ENCODE results near the gene BCL7C.

DNA sequence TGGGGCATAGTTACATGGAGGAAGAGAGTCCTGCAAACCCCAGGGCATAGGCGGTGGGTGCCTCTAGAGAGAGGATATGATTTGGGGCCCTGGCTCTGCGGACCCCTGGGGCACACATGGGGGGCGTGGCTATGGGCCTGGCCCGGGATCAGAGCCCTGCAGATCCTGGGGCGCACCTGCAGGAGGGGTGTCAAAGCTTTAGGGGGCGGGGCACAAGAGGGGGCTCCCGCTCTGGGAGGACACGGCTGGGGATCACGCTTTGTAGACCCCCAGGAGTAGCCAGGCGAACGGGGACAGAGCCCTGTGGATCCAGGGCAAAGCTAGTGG, 497 bp downstream of the BCL7C start:
- TF ChIP-seq, protein P1, sequence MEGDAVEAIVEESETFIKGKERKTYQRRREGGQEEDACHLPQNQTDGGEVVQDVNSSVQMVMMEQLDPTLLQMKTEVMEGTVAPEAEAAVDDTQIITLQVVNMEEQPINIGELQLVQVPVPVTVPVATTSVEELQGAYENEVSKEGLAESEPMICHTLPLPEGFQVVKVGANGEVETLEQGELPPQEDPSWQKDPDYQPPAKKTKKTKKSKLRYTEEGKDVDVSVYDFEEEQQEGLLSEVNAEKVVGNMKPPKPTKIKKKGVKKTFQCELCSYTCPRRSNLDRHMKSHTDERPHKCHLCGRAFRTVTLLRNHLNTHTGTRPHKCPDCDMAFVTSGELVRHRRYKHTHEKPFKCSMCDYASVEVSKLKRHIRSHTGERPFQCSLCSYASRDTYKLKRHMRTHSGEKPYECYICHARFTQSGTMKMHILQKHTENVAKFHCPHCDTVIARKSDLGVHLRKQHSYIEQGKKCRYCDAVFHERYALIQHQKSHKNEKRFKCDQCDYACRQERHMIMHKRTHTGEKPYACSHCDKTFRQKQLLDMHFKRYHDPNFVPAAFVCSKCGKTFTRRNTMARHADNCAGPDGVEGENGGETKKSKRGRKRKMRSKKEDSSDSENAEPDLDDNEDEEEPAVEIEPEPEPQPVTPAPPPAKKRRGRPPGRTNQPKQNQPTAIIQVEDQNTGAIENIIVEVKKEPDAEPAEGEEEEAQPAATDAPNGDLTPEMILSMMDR (IDR thresholded peaks at IDR 0.05): no peak
- TF ChIP-seq, protein P2, sequence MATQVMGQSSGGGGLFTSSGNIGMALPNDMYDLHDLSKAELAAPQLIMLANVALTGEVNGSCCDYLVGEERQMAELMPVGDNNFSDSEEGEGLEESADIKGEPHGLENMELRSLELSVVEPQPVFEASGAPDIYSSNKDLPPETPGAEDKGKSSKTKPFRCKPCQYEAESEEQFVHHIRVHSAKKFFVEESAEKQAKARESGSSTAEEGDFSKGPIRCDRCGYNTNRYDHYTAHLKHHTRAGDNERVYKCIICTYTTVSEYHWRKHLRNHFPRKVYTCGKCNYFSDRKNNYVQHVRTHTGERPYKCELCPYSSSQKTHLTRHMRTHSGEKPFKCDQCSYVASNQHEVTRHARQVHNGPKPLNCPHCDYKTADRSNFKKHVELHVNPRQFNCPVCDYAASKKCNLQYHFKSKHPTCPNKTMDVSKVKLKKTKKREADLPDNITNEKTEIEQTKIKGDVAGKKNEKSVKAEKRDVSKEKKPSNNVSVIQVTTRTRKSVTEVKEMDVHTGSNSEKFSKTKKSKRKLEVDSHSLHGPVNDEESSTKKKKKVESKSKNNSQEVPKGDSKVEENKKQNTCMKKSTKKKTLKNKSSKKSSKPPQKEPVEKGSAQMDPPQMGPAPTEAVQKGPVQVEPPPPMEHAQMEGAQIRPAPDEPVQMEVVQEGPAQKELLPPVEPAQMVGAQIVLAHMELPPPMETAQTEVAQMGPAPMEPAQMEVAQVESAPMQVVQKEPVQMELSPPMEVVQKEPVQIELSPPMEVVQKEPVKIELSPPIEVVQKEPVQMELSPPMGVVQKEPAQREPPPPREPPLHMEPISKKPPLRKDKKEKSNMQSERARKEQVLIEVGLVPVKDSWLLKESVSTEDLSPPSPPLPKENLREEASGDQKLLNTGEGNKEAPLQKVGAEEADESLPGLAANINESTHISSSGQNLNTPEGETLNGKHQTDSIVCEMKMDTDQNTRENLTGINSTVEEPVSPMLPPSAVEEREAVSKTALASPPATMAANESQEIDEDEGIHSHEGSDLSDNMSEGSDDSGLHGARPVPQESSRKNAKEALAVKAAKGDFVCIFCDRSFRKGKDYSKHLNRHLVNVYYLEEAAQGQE (IDR thresholded peaks at IDR 0.05; ENCODE audit: insufficient read depth in 1 of 2, low read depth in 2 of 2, low read length in 1 of 2): no peak
- no peak for TF ChIP-seq POLR2AphosphoS5 (IDR thresholded peaks at IDR 0.05; ENCODE audit: low read depth, low read length)
- TF ChIP-seq SIN3A (IDR thresholded peaks at IDR 0.05; ENCODE audit: borderline replicate concordance, insufficient read depth, low read depth, low read length): no peak
